Activated T-helper 17 cell treated with anti-CD3 and anti-CD28 coated beads, Interleukin-2, amount 50 U/mL, for 72 hours (primary cell): ENCODE data around the gene IQCH. TPM values are rescaled to one million over a fixed set of nuclear protein-coding genes. Genes with fewer than 3 reads are reported as not detected.
"Not testable (repeated sequence)": the region's sequence is repeated elsewhere in the genome, so short reads cannot be mapped to it uniquely, and the experiment has no call there.

Experiments
- ATAC-seq: fragments of 150-1000 bp; cut with Tn5 transposase; replicated peaks from 2 replicates; pipeline ENCODE4 v1.10.0; 2021; ENCODE audit warnings: mild to moderate bottlenecking, moderate library complexity
- H3K27ac Mint-ChIP-seq: one replicate; pipeline ENCODE4 v1.8.0; 2022; ENCODE audit warnings: mixed read lengths
- H3K27me3 Mint-ChIP-seq: one replicate; pipeline ENCODE4 v1.8.0; 2022; ENCODE audit warnings: mixed read lengths
- H3K36me3 Mint-ChIP-seq: one replicate; pipeline ENCODE4 v1.8.0; 2022; ENCODE audit warnings: low read depth, mild to moderate bottlenecking, mixed read lengths
- H3K4me1 Mint-ChIP-seq: one replicate; pipeline ENCODE4 v1.8.0; 2022; ENCODE audit warnings: mixed read lengths
- H3K4me3 Mint-ChIP-seq: one replicate; pipeline ENCODE4 v1.8.0; 2022; ENCODE audit warnings: mild to moderate bottlenecking, mixed read lengths
- H3K9me3 Mint-ChIP-seq: one replicate; pipeline ENCODE4 v1.8.0; 2022; ENCODE audit warnings: mixed read lengths
- total RNA-seq, 2 donors: library from RNA; stranded (reverse); gene quantifications; one replicate each; pipeline ENCODE4 v1.2.3, GENCODE V29; 2022

Gene IQCH
- total RNA-seq, 2 donors from 2014 or later: 0.77 to 0.89 TPM

GRCh38 chr15:67335534-67336222 lies 81.1 kb downstream of the IQCH start:
- no peak for ATAC-seq
- H3K9me3 Mint-ChIP-seq: no peaks in the 10 kb centered on the region
- H3K27ac Mint-ChIP-seq: no peak overlapping the region
- H3K36me3 Mint-ChIP-seq: no peaks in the 10 kb centered on the region
- H3K27me3 Mint-ChIP-seq: no peaks in the 10 kb centered on the region
- H3K4me3 Mint-ChIP-seq: no peak overlapping the region
- H3K4me1 Mint-ChIP-seq: no peaks in the 10 kb centered on the region

DNA sequence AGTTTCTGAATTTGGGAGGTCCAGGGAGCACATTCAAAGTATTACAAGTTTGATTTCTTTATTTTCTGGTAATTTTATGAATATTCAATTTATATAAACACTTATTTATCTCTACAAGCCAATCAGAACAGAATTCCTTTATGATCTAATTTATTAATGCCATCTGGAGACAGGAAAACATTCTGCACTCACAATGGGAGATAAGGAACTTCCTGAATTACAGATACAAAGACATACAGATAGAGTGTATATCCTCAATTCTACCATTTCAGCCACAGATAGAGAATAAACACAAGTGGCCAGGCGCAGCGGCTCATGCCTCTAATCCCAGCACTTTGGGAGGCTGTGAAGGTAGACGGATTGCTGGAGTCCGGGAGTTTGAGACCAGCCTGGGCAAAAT lies 86.0 kb downstream of the IQCH start:
- Mint-ChIP-seq H3K27ac (no peak overlapping the region), H3K4me1 (no peaks in the 10 kb centered on the region), H3K9me3 (peaks cover 8% of the 10 kb centered on the region)

DNA sequence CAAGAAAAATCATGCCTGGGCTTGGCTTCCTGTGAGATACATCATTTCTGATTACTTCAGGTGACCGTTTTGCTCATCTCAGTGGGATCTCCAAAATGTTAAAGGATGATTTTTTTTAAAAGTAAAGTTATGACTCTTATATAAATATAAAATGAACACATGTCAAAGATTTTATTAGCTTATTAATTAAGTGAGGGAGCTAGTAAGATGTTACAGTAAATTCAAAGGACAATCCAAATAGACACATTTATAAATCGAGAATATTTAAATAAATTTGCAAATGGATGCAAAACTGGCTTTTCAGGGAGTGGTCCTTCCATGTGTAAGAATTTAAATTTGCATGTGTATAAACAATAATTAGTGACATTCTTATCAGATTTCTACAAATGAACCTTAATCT lies 87.0 kb downstream of the IQCH start:
- Mint-ChIP-seq H3K9me3 (peaks cover 8% of the 10 kb centered on the region), H3K36me3 (no peaks in the 10 kb centered on the region), H3K4me3 (no peak overlapping the region), H3K27ac (no peak overlapping the region), H3K4me1 (no peaks in the 10 kb centered on the region), H3K27me3 (peaks cover 3% of the 10 kb centered on the region)
- ATAC-seq: no peak

More for the DNA sequence above, 86.0 kb downstream of the IQCH start:
- Mint-ChIP-seq H3K4me3 (no peak overlapping the region), H3K36me3 (no peaks in the 10 kb centered on the region), H3K27me3 (peaks cover 3% of the 10 kb centered on the region)
- no peak for ATAC-seq

DNA sequence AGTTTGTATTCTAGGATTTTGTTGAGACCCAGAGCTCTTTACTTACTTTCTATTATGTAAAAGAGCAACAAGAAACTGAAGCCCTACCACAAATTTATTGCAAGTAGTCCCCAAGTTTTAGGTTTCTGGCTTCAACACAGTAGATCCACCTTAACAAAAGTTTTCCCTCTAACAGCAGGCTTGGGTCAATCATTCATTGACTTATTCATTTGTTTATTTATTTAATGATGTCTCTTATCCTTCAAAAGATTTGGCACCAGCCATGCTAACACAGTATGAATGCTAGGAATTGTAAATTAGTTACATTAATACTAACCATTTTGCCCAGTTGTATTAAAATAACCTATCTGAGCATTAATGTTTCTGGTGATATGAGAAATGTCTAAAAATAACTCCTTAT lies 88.6 kb downstream of the IQCH start:
- Mint-ChIP-seq H3K27me3 (peaks cover 3% of the 10 kb centered on the region), H3K4me1 (no peaks in the 10 kb centered on the region), H3K4me3 (no peak overlapping the region), H3K9me3 (peaks cover 12% of the 10 kb centered on the region), H3K36me3 (no peaks in the 10 kb centered on the region), H3K27ac (no peak overlapping the region)
- ATAC-seq: no peak

DNA sequence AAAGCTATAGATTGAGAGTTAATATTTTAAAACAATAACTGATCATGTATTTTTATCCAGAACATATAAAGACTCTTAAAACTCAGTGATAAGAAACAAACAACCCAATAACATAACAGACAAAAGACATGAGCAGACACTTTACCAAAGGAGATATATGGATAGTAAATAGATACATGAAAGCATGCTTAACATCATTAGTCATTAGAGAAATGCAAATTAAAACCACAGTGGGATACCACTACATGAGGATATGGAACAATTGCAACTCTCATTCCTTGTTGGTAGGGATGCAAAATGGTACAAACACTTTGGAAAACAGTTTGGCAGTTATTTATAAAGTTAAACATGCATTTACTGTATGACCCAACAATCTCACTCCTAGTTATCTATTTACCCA lies 95.0 kb downstream of the IQCH start:
- ATAC-seq: no peak
- no peaks in the 10 kb centered on the region for H3K27me3 Mint-ChIP-seq
- no peak overlapping the region for H3K27ac Mint-ChIP-seq
- no peaks in the 10 kb centered on the region for H3K4me1 Mint-ChIP-seq
- H3K36me3 Mint-ChIP-seq: no peaks in the 10 kb centered on the region
- H3K4me3 Mint-ChIP-seq: no peak overlapping the region
- H3K9me3 Mint-ChIP-seq: peaks cover 13% of the 10 kb centered on the region

- no peak for ATAC-seq
- Mint-ChIP-seq H3K4me3 (no peak overlapping the region), H3K27ac (no peak overlapping the region), H3K4me1 (no peaks in the 10 kb centered on the region), H3K9me3 (peaks cover 13% of the 10 kb centered on the region), H3K36me3 (no peaks in the 10 kb centered on the region), H3K27me3 (no peaks in the 10 kb centered on the region)
Observed at GRCh38 chr15:67350042-67350441, 95.5 kb downstream of the IQCH start.

DNA sequence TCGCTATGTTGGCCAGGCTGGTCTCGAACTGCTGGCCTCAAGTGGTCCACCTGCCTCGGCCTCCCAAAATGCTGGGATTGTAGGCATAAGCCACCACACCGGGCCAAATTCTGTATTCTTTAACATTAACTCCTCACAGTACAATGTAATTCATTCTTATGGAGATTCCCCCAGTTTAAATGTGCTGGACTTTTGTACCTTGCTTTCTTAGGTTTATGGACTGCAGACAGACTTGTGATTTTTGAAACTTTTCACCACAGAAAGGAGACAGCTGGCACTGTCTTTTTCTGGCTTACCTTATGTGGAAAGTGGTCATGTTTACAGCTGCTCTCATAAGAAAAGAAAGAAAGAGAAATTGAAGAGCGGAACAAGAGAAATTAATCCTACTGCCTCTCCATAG lies 103.8 kb downstream of the IQCH start:
- Mint-ChIP-seq H3K27ac (no peak overlapping the region), H3K27me3 (no peaks in the 10 kb centered on the region), H3K9me3 (no peaks in the 10 kb centered on the region), H3K4me1 (no peaks in the 10 kb centered on the region), H3K4me3 (no peak overlapping the region), H3K36me3 (no peaks in the 10 kb centered on the region)
- ATAC-seq: no peak

DNA sequence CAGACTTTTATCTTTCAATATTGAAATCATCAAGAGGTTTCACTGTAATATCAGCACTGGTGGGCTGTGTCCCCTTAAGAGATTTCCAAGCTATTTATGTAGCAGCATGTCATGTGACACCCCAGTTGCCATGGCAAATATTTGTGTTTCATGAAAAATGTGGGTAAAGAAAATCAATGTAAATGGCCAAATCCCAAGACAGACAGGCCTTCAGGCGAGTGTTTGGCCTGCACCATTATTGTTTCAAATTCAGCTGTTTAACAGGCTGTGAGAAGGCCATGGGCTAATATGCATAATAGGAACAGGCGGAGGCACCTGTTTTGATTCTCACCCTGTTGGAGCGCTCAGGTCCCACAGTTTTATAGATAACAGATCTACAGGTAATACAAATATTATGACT lies 104.2 kb downstream of the IQCH start:
- H3K4me1 Mint-ChIP-seq: no peaks in the 10 kb centered on the region
- ATAC-seq: no peak
- H3K4me3 Mint-ChIP-seq: no peak overlapping the region
- no peaks in the 10 kb centered on the region for H3K36me3 Mint-ChIP-seq
- no peak overlapping the region for H3K27ac Mint-ChIP-seq
- no peaks in the 10 kb centered on the region for H3K9me3 Mint-ChIP-seq
- no peaks in the 10 kb centered on the region for H3K27me3 Mint-ChIP-seq

DNA sequence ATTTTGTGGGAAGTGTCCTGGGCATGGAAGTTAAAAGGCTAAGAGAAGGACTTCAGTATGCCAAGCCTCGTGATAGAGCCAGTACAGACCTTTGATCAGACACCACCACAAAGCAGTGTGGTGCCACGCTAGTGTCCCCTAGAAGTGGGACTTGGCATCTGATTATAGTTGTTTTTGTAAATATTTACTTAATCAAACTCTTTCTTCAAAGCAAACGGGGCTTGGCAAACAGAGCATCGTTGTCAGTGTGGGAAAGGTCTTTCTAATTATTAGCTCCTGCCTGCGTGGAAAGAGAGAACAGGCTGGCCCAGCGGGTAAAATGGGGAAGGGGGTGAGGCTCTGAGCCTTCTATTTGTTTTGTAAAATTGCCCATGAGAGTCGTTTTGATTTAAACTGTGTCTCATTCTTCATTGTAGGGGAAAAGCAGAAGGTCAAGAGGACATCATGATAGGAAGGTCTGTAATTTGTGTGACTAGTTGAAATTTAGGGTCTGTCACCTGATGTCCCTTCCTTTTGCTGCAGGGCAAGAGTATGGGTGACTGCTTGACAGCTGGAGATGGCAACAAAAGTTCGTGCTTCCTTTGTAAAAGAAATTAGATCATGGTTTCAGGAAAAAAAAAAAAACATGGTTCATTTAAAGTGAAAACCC lies 105.0 kb downstream of the IQCH start:
- Mint-ChIP-seq H3K4me1 (no peaks in the 10 kb centered on the region), H3K27me3 (no peaks in the 10 kb centered on the region), H3K9me3 (no peaks in the 10 kb centered on the region), H3K36me3 (no peaks in the 10 kb centered on the region), H3K4me3 (no peak overlapping the region), H3K27ac (no peak overlapping the region)
- no peak for ATAC-seq

- H3K27ac Mint-ChIP-seq: no peak overlapping the region
- H3K4me3 Mint-ChIP-seq: no peak overlapping the region
- no peaks in the 10 kb centered on the region for H3K36me3 Mint-ChIP-seq
- no peak for ATAC-seq
- no peaks in the 10 kb centered on the region for H3K27me3 Mint-ChIP-seq
- no peaks in the 10 kb centered on the region for H3K4me1 Mint-ChIP-seq
- H3K9me3 Mint-ChIP-seq: no peaks in the 10 kb centered on the region
Observed at GRCh38 chr15:67361100-67361499, 106.5 kb downstream of the IQCH start.

- H3K27me3 Mint-ChIP-seq, ATAC-seq, H3K27ac Mint-ChIP-seq, H3K4me3 Mint-ChIP-seq, H3K36me3 Mint-ChIP-seq, H3K4me1 Mint-ChIP-seq, H3K9me3 Mint-ChIP-seq: not testable (repeated sequence)
Observed at GRCh38 chr15:67363712-67364111, 109.1 kb downstream of the IQCH start.

DNA sequence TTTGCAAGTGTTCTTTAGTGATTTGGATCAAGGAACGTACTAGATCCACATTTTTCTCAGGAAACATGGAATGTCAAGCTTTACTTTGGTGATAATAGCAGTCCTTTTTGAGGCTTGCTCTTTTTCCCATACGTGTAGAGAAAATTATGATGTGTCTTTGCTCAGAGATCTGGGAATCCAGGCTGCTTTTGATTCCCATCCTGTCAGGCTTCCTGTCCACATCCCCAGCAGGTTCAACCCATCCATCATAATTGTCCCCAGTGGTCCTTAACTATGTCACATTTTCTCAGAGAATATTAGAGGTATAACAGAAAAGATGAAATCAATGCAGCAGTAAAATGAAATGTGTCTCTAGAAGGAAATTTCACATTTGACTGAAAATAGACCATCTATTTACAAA lies 111.4 kb downstream of the IQCH start:
- ATAC-seq: no peak
- H3K4me3 Mint-ChIP-seq: no peak overlapping the region

DNA sequence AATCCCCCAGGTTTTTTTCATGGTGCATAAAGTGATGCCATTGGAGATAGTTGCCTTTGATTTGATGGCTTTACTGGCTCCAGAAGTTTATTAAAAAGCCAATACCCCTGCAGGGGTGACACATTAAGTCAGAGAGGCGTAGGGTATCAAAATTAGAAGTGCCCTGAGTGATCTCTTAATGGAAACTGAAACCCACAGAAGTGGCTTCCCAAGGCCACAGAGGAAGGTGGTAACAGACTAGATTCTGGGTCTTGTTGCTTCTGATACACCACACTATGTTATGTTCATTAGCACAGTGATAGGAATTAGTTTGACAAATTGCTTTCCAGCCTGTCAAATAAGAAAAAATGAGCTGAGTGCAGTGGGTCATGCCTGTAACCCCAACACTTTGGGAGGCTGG lies 112.3 kb downstream of the IQCH start:
- Mint-ChIP-seq H3K4me3 (no peak overlapping the region), H3K4me1 (no peaks in the 10 kb centered on the region), H3K36me3 (no peaks in the 10 kb centered on the region), H3K9me3 (no peaks in the 10 kb centered on the region), H3K27ac (no peak overlapping the region), H3K27me3 (peaks cover 6% of the 10 kb centered on the region)
- ATAC-seq: peak; percentile 28

More for the DNA sequence above, 111.4 kb downstream of the IQCH start:
- Mint-ChIP-seq H3K27ac (no peak overlapping the region), H3K27me3 (peaks cover 6% of the 10 kb centered on the region), H3K36me3 (no peaks in the 10 kb centered on the region), H3K9me3 (no peaks in the 10 kb centered on the region), H3K4me1 (no peaks in the 10 kb centered on the region)

DNA sequence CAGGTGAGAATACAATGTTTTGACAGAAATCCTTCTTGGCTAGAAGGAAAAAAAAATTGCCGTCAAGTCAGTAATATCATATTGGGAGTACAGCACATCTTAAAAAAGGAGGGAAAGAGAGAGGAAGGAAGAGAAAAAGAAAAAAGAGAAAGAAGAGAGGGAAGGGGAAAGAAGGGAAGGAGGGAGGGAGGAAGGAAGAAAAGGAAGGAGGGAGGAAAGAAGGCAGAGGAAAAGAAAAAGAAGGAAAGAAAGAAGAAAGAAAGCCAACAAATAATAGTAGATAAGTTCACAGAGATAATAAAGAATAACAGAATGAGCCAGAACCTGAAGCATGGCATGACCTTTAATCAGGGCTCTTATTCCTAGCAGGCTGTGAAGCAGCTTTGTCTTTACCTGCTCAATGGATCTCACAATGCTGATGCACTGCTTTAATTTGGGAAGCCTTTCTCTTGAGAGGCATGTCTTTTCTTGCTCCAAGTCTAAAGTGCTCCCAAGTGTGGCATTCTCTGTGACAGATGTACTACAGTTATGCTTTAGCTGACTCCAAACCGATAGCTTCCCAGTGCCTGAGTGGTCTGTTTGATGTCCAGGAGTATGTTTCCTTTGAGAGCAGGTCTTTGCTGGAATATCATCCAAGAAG lies 114.9 kb downstream of the IQCH start:
- Mint-ChIP-seq H3K27me3 (peaks cover 6% of the 10 kb centered on the region), H3K4me3 (no peak overlapping the region)

More for the DNA sequence above, 114.9 kb downstream of the IQCH start:
- H3K9me3 Mint-ChIP-seq: no peaks in the 10 kb centered on the region
- no peaks in the 10 kb centered on the region for H3K36me3 Mint-ChIP-seq
- no peak for ATAC-seq
- H3K27ac Mint-ChIP-seq: no peak overlapping the region
- no peaks in the 10 kb centered on the region for H3K4me1 Mint-ChIP-seq
